GM18870 (cell line): ENCODE data around the gene CNTNAP3B.
"Not testable (repeated sequence)": the region's sequence is repeated elsewhere in the genome, so short reads cannot be mapped to it uniquely, and the experiment has no call there.

Experiments
- ATAC-seq: cut with Tn5 transposase; IDR thresholded peaks from one replicate; pipeline ENCODE4 v1.9.1; 2021; ENCODE audit warnings: moderate library complexity; ENCODE audit not compliant: unreplicated experiment

The CNTNAP3B gene

GRCh38 chr9:42129073-42129729 is at the start of gene CNTNAP3B:
Gene CNTNAP3B, minus strand, starts transcription at chr9:42129426. Its CDS starts 332 bp downstream, at chr9:42129094.
- not testable (repeated sequence) for ATAC-seq

DNA sequence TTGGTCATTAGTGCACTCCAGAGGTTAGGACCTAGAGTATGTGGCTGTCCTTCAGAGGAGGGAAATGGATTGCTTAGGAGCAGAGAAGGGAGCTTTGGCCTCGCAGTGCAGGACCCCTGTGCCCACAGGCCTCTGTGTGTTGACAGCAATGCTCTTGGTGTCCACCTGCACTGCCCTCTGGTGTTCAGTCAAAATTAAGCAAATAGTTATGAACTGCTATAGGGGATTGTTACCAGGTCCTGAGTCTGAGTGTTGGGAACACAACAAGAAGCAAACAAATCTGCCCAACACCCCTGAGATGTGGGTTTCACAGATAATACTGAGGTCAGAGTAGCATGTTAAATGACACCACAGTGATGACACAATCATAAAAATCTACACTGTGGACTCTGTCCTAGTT is 31.1 kb upstream of the CNTNAP3B start:
- ATAC-seq: not testable (repeated sequence)

GRCh38 chr9:42127056-42127841 is 2.0 kb downstream of the CNTNAP3B start:
- ATAC-seq: not testable (repeated sequence)

GRCh38 chr9:42121007-42121406 is 8.2 kb downstream of the CNTNAP3B start:
- ATAC-seq: not testable (repeated sequence)

GRCh38 chr9:42095929-42096328 is 33.3 kb downstream of the CNTNAP3B start:
- ATAC-seq: not testable (repeated sequence)

GRCh38 chr9:42084559-42084952 is 44.7 kb downstream of the CNTNAP3B start:
- ATAC-seq: not testable (repeated sequence)

DNA sequence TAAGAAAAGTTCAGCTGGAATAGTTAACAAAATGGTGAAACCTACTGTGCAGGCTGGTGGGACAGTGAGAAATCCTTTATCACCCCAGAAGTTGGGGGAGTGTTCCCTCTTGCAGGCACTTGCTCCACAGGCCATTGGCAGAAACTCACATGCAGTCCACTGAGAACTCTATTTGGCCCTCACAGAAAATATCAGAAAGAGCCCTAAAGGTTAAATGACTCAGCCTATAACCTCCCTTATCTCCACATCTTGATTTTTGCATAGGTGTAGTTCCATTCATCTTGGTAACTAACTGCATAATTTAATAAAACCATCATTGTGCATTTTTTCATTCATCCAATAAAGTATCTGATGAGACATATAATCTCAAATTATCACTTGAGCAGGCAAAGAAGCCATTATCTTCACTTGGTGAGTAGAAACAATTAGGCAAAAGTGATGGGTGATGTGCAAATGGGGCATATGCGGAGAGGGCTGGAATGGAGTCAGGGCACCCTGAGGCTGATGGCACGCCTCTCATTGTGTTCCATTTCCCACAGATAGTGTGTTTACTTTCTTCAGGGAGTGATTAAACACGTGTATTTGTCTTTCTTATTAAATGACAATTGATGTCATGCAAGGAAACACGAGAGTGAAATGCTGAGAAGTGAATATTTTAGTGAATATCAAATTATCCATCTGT is 45.2 kb downstream of the CNTNAP3B start:
- ATAC-seq: not testable (repeated sequence)

DNA sequence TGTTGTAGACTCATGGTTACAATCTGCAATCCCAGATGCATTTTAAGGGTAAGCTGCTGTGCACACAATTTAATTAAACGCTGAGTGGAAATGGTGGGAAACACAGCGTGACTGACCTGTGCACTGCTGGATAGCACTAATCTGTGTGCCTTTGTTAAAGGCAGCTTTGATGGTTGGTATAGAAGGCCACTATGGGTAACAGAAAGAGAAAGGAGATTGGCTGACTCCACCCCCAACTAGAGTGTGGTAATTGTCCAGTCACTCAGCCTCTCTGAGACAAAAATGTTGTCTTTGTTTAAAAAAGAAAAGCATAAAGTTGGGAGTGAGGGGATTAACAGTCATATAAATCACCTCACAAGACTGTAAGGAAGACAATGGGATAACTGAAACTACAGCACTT is 48.9 kb downstream of the CNTNAP3B start:
- not testable (repeated sequence) for ATAC-seq

GRCh38 chr9:42074868-42075267 is 54.4 kb downstream of the CNTNAP3B start:
- not testable (repeated sequence) for ATAC-seq

- not testable (repeated sequence) for ATAC-seq
These were observed 58.2 kb downstream of the CNTNAP3B start for GRCh38 chr9:42071026-42071425.

GRCh38 chr9:42070035-42070799 is 59.0 kb downstream of the CNTNAP3B start:
- not testable (repeated sequence) for ATAC-seq

DNA sequence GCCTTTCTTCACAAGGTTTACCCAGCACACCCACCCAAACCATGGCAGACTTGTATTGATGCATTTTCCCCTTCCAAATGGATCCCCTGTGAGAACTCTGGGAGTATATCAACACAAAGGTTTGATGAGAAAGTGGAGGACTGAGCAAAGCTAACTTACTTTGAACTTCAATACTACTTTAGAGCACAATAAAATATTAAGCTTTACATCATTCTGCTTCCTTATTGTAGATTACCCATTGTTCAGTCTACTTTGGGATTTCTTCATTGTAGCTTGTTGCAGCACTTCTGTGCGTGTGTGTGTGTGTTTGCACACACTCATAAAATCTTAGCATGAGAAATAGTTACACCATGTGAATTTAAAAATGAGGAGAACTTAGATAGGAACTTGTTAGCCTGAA is 75.4 kb downstream of the CNTNAP3B start:
- not testable (repeated sequence) for ATAC-seq

GRCh38 chr9:42050701-42051100 is 78.5 kb downstream of the CNTNAP3B start:
- ATAC-seq: not testable (repeated sequence)

DNA sequence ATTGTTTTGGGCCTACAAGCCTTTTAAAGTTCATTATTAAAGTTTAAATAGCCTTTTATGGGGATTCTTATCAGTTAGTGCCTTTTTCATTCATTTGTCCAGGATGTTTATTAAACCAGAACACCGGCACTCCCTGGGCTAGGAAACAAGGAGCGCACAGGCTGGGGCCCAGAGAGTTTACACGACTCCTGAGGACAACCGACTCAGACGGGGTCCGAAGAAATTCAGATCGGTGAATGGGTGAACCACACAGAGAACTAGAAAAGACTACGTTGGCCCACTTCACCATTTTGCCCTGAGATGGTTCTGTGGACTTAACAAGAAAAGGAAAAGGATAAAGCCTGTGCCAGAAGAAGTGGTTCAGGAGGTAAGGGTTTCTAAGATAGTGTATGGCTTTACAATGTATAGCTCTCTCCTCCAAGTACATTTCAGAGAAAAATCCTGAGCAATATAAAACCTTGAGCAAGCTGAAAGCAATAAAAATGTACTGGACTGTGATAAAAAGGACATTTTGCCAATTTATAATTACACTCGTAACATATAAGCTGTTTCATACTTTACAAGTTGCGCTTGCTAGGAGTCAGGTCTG is 84.7 kb downstream of the CNTNAP3B start:
- not testable (repeated sequence) for ATAC-seq

DNA sequence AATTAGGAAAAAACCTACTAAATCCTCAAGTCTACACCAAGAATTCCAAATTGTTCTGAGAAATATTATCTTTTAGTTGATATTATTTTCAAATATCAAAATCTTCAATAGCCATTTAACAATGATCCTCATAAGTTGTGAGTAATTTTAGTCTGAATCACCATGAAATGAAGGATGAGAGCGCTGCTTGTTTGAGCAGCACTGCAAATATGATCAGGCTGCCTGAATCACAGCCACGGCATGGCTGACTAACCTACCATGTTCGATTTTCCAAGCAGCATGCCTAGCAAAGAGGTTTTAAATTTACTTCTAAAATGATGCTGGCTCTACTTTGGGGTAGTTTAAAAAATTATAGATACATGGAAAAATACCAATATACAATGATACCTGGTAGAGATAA is 95.7 kb downstream of the CNTNAP3B start:
- not testable (repeated sequence) for ATAC-seq

DNA sequence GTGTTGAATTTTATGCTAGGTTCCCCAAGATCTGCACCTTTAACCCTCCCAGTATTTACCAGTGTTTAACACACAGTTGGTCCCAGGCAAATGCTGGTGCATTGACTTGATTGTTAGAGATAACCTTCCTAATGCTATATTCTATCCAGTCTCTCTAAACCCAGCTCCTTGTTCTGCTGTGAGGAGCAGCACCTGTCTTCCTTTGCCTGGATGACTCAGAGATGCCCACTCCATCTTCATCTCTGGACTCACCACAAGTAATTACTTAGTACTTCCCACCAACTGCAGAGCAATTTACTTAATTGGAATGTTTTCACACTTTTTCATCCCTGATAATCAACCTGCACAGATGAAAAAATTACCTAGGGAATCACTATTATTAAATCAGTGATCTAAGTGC is 108.6 kb downstream of the CNTNAP3B start:
- ATAC-seq: not testable (repeated sequence)

DNA sequence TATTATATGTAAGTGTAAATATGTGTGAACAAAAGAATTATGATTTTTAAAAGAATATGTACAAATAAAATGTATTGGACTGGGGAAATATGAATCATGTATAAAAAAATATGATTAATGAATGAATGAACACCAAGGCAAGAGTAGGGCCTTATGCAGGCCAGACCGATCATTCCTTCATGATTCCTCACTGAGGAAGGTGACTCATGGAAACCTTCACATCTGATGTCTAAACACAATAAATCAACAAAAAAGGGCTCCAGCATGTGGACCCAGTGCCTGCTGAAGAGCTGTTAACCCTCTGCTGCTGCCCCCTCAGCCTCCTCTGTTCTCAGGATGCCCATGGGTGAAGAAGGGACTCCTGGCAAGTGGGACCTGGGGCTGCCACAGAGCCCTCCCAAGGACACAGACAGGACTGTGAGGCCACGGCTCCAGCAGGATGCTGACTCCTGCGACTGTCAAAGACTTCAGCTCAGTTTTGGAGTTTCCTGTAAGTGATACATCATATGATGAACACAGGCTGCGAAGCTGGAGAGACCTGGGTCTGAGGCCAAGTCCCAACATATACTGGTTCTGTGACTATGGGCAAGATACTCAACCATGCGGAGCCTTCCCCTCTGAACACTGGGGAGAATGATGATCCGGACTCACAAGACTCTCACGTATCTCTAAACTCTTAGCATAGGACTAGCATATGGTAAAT is 110.9 kb downstream of the CNTNAP3B start:
- ATAC-seq: not testable (repeated sequence)

- ATAC-seq: not testable (repeated sequence)
These were observed 114.9 kb downstream of the CNTNAP3B start for GRCh38 chr9:42014317-42014716.

DNA sequence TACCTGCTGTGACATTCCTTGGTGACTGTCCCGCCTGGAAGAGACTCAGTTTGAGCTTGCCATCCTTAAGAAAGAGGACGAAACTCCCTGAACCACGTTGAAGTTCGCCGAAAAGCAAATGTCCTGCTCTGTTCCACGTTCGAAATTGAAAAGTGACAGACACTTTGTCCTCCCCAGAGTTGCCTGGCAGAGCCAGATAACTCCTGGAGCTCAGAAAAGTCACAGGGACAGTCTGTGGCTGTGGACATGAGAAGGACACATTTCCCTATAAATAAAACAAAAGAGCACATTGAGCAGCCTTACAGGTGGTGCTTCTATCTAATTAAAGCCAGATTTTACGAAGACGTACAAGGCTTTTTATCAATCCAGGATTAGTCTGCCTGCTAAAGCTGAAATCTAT is 137.6 kb downstream of the CNTNAP3B start:
- not testable (repeated sequence) for ATAC-seq

- not testable (repeated sequence) for ATAC-seq
These were observed 149.0 kb downstream of the CNTNAP3B start for GRCh38 chr9:41980271-41980670.
